ENCODE data around the gene LRIT2.
"Not testable (repeated sequence)": the region's sequence is repeated elsewhere in the genome, so short reads cannot be mapped to it uniquely, and the experiment has no call there.

LRIT2 gene

DNA sequence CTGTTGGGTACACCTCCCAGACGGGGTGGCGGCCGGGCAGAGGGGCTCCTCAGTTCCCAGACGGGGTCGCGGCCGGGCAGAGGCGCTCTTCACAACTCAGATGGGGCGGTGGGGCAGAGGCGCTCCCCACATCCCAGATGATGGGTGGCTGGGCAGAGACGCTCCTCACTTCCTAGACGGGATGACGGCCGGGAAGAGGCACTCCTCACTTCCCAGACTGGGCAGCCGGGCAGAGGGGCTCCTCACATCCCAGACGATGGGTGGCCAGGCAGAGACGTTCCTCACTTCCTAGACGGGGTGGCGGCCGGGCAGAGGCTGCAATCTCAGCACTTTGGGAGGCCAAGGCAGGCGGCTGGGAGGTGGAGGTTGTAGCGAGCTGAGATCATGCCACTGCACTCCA lies 45.0 kb downstream of the LRIT2 start:
- DNase-seq (ENCODE audit: low spot score), result not testable (repeated sequence)

DNA sequence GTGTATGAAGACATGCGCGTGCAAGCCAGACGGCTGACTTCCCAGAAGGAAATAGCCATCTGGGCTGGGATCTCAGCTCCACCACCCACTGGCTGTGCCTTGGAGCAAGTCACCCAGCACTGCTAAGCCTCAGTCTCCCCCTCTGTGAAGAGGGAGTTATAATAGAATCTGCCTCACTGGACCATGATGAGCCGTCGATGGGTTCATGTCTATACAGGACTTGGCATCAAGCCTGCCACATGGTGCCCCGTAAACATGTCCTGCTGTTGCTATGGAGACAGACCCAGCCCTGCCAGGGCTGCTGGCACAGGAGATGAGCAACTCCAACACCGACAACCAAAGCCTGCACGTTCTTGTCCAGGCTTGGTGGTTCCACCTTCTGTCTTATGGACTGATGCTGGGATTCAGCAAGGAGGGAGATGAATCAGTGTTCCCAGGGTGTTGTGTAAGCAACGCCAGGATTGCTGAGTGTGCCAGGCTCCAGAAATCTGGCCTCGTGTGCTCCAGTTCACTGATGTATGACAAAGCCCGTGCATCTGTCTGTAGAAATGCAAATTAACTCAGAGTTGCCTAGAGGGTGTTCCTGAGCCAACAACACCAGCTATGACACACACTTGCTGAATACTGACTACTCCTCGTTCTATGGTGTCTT lies 46.2 kb downstream of the LRIT2 start:
- DNase-seq (ENCODE audit: low spot score), result no peak

DNA sequence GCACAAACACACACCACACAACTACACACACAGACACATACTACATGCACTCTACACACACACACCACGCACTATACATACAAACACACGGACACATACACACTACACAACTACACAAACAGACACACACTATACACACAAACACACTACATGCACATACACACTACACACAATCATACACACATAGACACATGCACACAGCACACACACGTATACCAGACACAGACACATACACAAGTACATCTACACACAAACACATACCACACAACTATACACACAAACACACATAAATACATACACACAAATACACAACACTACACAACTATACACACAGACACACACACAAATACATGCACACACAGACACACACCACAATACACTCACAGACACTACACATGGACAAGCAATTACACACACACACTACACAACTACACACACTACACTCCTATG lies 47.2 kb downstream of the LRIT2 start:
- no peak for DNase-seq (ENCODE audit: low spot score)

DNA sequence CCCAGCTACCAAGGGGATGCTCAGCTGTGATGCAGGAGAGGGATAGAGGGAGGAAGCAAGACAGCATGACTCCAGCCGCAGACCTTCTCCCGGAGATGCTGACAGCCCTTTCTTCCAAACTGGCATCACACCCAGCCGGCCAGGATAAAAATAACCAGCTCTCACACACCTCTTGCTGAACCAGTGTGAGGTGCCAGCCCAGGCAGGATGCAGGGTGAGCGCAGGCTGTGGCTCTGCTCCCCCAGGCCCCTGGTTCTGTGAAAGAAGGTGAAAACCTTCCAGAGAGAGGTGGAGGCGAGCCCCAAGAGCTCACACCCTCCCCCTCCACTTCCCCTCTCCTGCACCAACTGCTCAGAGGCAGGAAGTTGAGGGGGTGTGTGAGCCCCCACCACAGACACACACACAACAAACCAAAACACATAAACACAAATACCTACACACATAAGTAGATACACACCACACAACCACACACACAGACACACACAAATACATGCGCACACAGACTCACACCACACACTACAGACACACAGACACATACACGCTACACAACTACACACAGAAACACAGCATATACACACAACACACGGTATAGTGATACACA lies 47.7 kb downstream of the LRIT2 start:
- no peak for DNase-seq (ENCODE audit: low spot score)

DNA sequence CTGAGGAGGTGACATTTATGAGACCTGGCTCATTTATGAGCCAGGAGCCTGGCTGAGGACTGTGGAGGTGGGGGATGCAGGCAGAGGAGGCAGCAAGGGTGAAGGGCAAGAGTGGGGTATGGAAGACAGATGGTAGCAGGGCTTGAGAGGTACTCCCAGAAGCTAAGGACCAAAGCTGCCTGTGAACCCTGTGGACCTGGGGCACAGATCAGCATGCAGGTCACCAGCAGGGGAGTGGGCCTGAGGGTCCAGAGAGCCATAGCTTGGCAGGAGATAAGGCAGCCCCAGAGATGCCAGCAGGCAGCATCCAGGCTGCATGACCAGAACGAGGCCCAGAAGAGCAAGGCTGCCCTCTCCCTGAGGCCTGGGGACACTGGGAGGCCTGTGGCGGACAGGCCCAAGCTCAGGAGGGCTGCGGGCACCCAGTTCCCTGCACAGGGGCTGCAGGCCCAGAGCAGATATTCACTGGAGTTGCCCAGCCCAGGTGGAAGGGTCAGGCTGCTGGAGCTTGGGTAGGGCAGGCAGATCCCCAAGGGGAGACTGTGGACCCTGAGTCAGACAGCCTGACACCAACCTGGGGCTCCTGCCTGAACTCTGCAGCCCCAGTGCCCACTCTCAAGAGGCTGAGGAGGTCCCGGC lies 48.4 kb downstream of the LRIT2 start:
- no peak for DNase-seq (ENCODE audit: low spot score)

DNA sequence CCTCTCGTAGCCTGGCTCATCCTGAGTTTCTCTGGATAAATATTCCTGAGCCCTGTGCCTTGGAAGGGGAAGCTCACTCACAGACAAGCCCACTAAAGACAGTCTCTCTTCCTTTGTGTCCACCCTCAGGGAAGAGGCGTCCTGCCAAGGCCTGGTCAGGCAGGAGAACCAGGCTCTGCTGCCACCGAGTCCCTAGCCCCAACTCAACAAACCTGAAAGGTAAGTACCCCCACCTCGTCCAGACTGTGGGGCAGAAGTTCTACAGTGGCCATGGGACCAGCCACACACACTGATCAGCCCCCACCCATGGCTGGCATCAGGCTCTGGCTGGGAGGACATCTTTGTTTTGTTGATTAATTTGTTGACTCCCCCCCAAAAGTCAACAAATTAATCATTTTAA lies 49.0 kb downstream of the LRIT2 start:
- no peak for DNase-seq (ENCODE audit: low spot score)

DNA sequence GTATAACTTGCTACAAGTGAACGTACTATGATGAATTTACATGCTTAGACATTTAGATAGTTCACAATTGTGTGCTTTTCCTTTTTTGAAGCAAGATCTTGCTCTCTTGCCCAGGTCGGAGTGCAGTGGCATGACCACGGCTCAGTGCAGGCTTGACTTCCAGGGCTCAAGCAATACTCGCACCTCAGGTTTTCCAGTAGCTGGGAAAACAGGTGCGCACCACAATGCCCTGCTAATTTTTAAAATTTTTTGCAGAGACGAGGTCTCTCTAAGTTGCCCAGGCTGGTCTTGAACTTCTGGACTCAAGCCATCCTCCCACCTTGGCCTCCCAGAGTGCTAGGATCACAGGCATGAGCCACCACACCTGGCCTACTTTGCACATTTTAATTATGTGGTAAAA lies 49.9 kb downstream of the LRIT2 start:
- no peak for DNase-seq (ENCODE audit: low spot score)

DNA sequence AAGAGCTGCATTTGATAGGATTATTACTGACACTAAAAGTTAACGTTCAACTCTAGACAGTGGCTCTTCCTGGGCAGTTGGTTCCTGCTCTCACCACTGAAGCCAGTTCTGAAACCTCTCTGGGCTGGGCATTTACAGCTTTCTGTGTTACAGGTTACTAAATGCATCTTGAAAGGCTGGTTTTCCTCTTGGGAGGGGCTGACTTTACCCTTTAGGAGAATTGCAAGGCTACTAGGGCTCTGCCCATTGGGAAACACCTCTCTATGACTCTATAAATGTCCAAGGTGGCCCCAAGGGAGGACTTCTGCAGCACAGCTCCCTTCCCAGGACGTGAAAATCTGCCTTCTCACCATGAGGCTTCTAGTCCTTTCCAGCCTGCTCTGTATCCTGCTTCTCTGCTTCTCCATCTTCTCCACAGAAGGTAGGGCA lies 51.8 kb downstream of the LRIT2 start, which contains the start of gene GPR15LG:
Gene GPR15LG, plus strand, starts transcription at position 301 of the 429 bp plus-strand sequence. Its CDS starts 51 bp downstream, at position 352.
- no peak for DNase-seq (ENCODE audit: low spot score)

DNA sequence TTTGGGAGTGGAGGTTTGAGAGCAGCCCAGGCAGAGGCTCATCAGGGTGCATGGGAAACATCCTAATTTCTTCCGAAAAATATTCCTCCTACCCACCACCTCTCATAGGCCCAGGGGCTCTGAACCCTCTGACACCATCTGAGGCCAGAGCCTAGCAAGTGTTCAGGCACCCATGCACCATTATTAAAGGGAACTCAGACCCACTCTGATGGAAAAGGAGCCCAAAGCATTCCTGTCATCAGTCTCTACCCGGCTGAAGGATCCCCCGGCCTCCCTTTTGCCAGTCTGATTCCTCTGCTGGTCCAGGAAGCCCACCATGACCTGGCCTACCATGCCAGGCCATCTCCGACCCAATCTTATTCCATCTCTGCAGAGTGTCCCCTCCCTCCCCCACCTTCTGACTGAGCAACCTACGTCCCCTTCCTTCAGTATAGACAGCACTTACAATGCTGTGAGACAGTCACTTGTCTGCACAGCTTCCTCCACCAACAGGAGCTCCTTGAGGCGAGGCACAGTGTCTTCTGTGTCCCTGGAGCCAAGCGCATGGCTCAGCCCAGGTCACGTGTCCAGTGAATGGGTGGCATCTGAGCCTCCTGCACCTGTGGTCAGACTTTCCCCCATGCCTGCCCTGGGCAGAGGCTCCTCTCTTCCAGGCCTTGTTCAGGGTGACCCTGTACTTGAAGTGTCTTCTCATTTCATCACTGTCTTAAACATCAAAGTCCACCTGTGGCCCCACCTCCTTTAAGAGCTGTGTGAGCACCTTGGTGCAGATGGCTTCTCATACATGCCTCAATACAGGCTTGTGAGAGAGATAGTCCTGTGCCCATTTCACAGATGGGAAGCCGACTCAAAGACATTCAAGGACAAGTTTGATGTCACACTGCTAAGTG lies 52.6 kb downstream of the LRIT2 start:
- no peak for DNase-seq (ENCODE audit: low spot score)

DNA sequence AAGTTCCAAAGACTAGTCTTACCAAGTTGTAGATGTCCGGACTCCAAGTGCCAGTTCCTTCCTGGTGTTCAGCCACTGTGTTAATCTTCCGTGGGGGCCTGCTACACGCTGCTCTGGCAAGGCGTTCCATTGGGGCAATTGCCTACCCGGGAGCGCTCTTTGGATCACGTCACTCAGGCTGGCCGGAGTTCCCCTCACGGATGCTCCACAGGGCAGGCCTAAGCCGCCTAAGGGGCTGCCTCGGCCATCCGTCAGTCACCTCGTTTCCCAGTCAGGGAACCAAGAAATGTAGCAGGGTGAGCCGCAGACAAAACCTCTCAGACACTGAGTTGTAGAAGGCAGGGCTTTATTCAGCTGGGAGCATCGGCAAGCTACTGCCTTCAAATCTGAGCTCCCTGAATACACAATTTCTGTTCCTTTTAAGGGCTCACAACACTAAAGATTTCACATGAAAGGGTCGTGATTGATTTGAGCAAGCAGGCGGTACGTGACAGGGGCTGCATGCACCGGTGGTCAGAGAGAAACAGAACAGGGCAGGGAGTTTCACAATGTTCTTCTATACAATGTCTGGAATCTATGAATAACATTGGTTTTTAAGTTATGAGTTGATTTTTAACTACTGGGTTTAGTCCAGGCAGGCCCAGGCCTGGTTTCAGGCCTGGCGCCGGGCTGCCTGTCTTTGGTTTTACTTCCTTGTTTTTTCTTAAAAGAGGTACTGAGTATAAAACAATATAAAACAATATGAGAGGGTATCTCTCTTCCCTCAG lies 53.5 kb downstream of the LRIT2 start:
- DNase-seq (ENCODE audit: low spot score), result not testable (repeated sequence)

DNA sequence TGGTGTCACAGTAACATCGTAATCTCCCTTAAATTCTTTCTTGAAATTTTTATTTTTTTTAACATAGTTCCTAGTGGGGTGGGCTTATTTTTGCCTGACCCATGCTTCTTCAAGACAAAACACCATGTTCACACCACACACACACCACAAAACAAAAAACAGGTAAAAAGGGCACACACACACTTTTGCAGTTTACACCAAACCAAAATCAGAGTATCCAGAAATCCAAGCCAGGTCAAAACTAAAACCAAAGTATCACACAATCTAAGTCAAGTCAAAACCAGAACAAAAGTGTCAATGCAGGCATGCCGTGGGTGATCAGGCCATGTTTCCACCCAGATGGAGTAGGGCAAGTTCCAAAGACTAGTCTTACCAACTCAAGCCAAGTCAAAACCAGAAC lies 54.1 kb downstream of the LRIT2 start:
- not testable (repeated sequence) for DNase-seq (ENCODE audit: low spot score)
